Ishikawa (cell line): ENCODE results near the gene OGFOD2.

Source experiments
- CEBPB ChIP-seq: IDR thresholded peaks from 2 replicates; pipeline ENCODE4 v1.6.1; 2012
- CREB1 ChIP-seq: IDR thresholded peaks from 2 replicates; pipeline ENCODE4 v1.6.1; 2012; ENCODE audit warnings: low read depth
- EGR1 ChIP-seq: IDR thresholded peaks from 2 replicates; pipeline ENCODE4 v1.6.1; 2012
- EP300 ChIP-seq: IDR thresholded peaks from 2 replicates; pipeline ENCODE4 v1.6.1; 2012; ENCODE audit warnings: borderline replicate concordance
- FOXM1 ChIP-seq: IDR thresholded peaks from 2 replicates; pipeline ENCODE4 v1.6.1; 2012; ENCODE audit warnings: low read depth, borderline replicate concordance
- NFIC ChIP-seq: IDR thresholded peaks from 2 replicates; pipeline ENCODE4 v1.6.1; 2012
- RAD21 ChIP-seq: IDR thresholded peaks from 2 replicates; pipeline ENCODE4 v1.6.1; 2012; ENCODE audit warnings: low read depth
- TAF1 ChIP-seq: IDR thresholded peaks from 2 replicates; pipeline ENCODE4 v1.6.1; 2012; ENCODE audit warnings: low read depth, mild to moderate bottlenecking
- TCF12 ChIP-seq: IDR thresholded peaks from 2 replicates; pipeline ENCODE4 v1.6.1; 2012; ENCODE audit warnings: low read depth
- TEAD4 ChIP-seq: IDR thresholded peaks from 2 replicates; pipeline ENCODE4 v1.6.1; 2012
- USF1 ChIP-seq: IDR thresholded peaks from 2 replicates; pipeline ENCODE4 v1.6.1; 2012
- YY1 ChIP-seq: IDR thresholded peaks from 2 replicates; pipeline ENCODE4 v1.6.1; 2012; ENCODE audit warnings: low read depth
- ZBTB7A ChIP-seq: IDR thresholded peaks from 2 replicates; pipeline ENCODE4 v1.6.1; 2012; ENCODE audit warnings: low read depth
- TF ChIP-seq, protein P1 (sequence below): IDR thresholded peaks from 2 replicates; pipeline ENCODE4 v1.6.1; 2012; ENCODE audit warnings: low read depth, mild to moderate bottlenecking
- TF ChIP-seq, protein P2 (sequence below): IDR thresholded peaks from 2 replicates; pipeline ENCODE4 v1.6.1; 2012

OGFOD2 gene

DNA sequence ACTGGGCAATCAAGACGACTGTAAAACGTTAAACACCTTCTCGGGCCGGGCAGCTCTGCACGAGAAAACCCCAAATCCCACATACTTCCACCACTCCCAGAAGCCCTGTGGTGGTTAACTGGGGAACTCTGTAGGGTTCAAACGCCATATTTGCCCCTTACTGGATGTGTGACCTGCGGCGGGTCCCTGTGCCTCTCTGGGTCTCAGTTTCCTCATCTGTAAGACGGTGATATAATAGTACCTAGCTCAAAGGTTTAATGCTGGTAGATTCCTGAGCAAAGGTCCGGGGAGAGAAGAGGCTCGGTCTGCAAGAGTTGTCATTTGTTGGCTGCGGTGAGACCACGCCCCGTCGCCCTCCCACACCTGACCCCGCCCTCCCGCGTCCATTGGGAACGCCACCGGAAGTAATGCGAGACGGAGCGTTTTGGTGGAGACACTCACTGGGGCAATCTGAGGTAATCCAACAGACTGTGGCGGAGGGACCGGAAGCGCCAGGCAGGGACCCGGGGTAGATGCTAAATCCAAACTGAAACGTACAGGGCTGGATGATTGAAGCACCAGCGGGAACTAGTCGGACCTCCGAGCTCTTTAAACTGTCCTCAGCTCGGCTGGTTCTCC is 661 bp upstream of the OGFOD2 start:
- TF ChIP-seq EP300 (peak; percentile 10; the same call in 1 of the 2 replicates), TEAD4 (peak; percentile 40; the same call in 1 of the 2 replicates), EGR1 (peak; percentile 19; the same call in 1 of the 2 replicates), RAD21 (no peak), TAF1 (peak; percentile 46), USF1 (peak; percentile 62; the same call in 1 of the 2 replicates), YY1 (peak; percentile 85), FOXM1 (no peak), NFIC (no peak), CREB1 (peak; percentile 49; the same call in 1 of the 2 replicates), CEBPB (peak; percentile 64; the same call in 1 of the 2 replicates)
- TF ChIP-seq, protein P1, sequence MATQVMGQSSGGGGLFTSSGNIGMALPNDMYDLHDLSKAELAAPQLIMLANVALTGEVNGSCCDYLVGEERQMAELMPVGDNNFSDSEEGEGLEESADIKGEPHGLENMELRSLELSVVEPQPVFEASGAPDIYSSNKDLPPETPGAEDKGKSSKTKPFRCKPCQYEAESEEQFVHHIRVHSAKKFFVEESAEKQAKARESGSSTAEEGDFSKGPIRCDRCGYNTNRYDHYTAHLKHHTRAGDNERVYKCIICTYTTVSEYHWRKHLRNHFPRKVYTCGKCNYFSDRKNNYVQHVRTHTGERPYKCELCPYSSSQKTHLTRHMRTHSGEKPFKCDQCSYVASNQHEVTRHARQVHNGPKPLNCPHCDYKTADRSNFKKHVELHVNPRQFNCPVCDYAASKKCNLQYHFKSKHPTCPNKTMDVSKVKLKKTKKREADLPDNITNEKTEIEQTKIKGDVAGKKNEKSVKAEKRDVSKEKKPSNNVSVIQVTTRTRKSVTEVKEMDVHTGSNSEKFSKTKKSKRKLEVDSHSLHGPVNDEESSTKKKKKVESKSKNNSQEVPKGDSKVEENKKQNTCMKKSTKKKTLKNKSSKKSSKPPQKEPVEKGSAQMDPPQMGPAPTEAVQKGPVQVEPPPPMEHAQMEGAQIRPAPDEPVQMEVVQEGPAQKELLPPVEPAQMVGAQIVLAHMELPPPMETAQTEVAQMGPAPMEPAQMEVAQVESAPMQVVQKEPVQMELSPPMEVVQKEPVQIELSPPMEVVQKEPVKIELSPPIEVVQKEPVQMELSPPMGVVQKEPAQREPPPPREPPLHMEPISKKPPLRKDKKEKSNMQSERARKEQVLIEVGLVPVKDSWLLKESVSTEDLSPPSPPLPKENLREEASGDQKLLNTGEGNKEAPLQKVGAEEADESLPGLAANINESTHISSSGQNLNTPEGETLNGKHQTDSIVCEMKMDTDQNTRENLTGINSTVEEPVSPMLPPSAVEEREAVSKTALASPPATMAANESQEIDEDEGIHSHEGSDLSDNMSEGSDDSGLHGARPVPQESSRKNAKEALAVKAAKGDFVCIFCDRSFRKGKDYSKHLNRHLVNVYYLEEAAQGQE: no peak
- TF ChIP-seq, protein P2, sequence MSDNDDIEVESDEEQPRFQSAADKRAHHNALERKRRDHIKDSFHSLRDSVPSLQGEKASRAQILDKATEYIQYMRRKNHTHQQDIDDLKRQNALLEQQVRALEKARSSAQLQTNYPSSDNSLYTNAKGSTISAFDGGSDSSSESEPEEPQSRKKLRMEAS: peak; percentile 74

GRCh38 chr12:122975790-122976647 is 975 bp downstream of the OGFOD2 start:
- TF ChIP-seq YY1: no peak
- TF ChIP-seq USF1: no peak
- TF ChIP-seq NFIC: no peak

DNA sequence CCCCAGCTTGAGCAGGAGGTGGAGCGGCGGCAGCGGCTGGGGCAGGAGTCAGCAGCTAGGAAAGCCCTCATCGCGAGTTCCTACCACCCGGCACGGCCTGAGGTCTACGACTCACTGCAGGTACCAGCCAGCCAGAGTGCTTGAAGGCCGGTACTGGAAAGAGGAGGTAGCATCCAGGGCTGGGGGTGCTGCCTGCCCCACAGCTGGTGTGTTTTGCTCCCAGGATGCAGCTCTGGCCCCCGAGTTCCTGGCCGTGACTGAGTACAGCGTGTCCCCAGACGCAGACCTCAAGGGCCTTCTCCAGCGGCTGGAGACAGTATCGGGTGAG is 1.6 kb downstream of the OGFOD2 start:
- TF ChIP-seq, protein P2: no peak
- no peak for TF ChIP-seq TEAD4
- no peak for TF ChIP-seq RAD21
- TF ChIP-seq, protein P1: no peak
- TF ChIP-seq NFIC: no peak
- TF ChIP-seq CREB1: no peak
- TF ChIP-seq TAF1: no peak
- TF ChIP-seq YY1: no peak
- TF ChIP-seq CEBPB: no peak
- no peak for TF ChIP-seq EP300
- no peak for TF ChIP-seq FOXM1
- no peak for TF ChIP-seq ZBTB7A

- TF ChIP-seq RAD21 (no peak), EP300 (no peak), TEAD4 (no peak), CREB1 (no peak), EGR1 (no peak), NFIC (no peak), TCF12 (no peak), CEBPB (no peak), FOXM1 (no peak), ZBTB7A (no peak), USF1 (no peak), TAF1 (no peak), YY1 (no peak)
- TF ChIP-seq, protein P1: no peak
- TF ChIP-seq, protein P2: no peak
Measured at GRCh38 chr12:122977153-122977552, 2.1 kb downstream of the OGFOD2 start.
